ENCODE results near the gene RAD51.
A peak's percentile ranks its signal among the peaks of the same experiment; 100 is the strongest.

RAD51 gene

GRCh38 chr15:40736575-40736974 is 41.6 kb downstream of the RAD51 start:
- Mint-ChIP-seq H3K4me3 (no peak overlapping the region), H3K4me1 (no peaks in the 10 kb centered on the region), H3K9me3 (no peaks in the 10 kb centered on the region), H3K36me3 (ENCODE audit: insufficient read depth) (peaks cover 31% of the 10 kb centered on the region), H3K27ac (ENCODE audit: low read depth) (no peak overlapping the region), H3K27me3 (no peaks in the 10 kb centered on the region)
- ATAC-seq (replicated peaks; ENCODE audit: extremely low read depth, poor library complexity, severe bottlenecking) (no peak), DNase-seq (ENCODE audit: low spot score in 2 of 2) (no peak)

GRCh38 chr15:40737048-40737447 is 42.1 kb downstream of the RAD51 start:
- H3K27ac Mint-ChIP-seq (ENCODE audit: low read depth), result no peak overlapping the region

GRCh38 chr15:40739047-40739446 is 44.1 kb downstream of the RAD51 start:
- H3K4me3 Mint-ChIP-seq, result no peak overlapping the region
- peaks cover 32% of the 10 kb centered on the region for H3K36me3 Mint-ChIP-seq (ENCODE audit: insufficient read depth)
- peak overlapping the region; percentile 16 for H3K27ac Mint-ChIP-seq (ENCODE audit: low read depth)
- no peak for DNase-seq (ENCODE audit: low spot score in 2 of 2)
- no peaks in the 10 kb centered on the region for H3K27me3 Mint-ChIP-seq
- H3K4me1 Mint-ChIP-seq, result peaks cover 14% of the 10 kb centered on the region
- H3K9me3 Mint-ChIP-seq, result no peaks in the 10 kb centered on the region
- ATAC-seq (replicated peaks; ENCODE audit: extremely low read depth, poor library complexity, severe bottlenecking), result no peak

More at GRCh38 chr15:40737048-40737447, 42.1 kb downstream of the RAD51 start:
- peaks cover 31% of the 10 kb centered on the region for H3K36me3 Mint-ChIP-seq (ENCODE audit: insufficient read depth)
- DNase-seq (ENCODE audit: low spot score in 2 of 2), result no peak
- no peaks in the 10 kb centered on the region for H3K27me3 Mint-ChIP-seq
- H3K9me3 Mint-ChIP-seq, result no peaks in the 10 kb centered on the region
- H3K4me1 Mint-ChIP-seq, result no peaks in the 10 kb centered on the region
- H3K4me3 Mint-ChIP-seq, result no peak overlapping the region
- no peak for ATAC-seq (replicated peaks; ENCODE audit: extremely low read depth, poor library complexity, severe bottlenecking)

GRCh38 chr15:40739854-40740253 is 44.9 kb downstream of the RAD51 start:
- no peak overlapping the region for H3K4me3 Mint-ChIP-seq
- peaks cover 19% of the 10 kb centered on the region for H3K4me1 Mint-ChIP-seq
- peaks cover 29% of the 10 kb centered on the region for H3K36me3 Mint-ChIP-seq (ENCODE audit: insufficient read depth)
- DNase-seq (ENCODE audit: low spot score in 2 of 2), result no peak
- H3K9me3 Mint-ChIP-seq, result no peaks in the 10 kb centered on the region
- H3K27me3 Mint-ChIP-seq, result no peaks in the 10 kb centered on the region
- ATAC-seq (replicated peaks; ENCODE audit: extremely low read depth, poor library complexity, severe bottlenecking), result no peak
- no peak overlapping the region for H3K27ac Mint-ChIP-seq (ENCODE audit: low read depth)

- ATAC-seq (replicated peaks; ENCODE audit: extremely low read depth, poor library complexity, severe bottlenecking) (peak; percentile 68), DNase-seq (ENCODE audit: low spot score in 2 of 2) (no peak)
- peak overlapping the region; percentile 90 for H3K27ac Mint-ChIP-seq (ENCODE audit: low read depth)
- no peaks in the 10 kb centered on the region for H3K27me3 Mint-ChIP-seq
- peaks cover 29% of the 10 kb centered on the region for H3K4me1 Mint-ChIP-seq
- peaks cover 28% of the 10 kb centered on the region for H3K36me3 Mint-ChIP-seq (ENCODE audit: insufficient read depth)
- no peaks in the 10 kb centered on the region for H3K9me3 Mint-ChIP-seq
- H3K4me3 Mint-ChIP-seq, result peak overlapping the region; percentile 51
Measured at GRCh38 chr15:40743485-40743901, 48.5 kb downstream of the RAD51 start.

- Mint-ChIP-seq H3K36me3 (ENCODE audit: insufficient read depth) (peaks cover 27% of the 10 kb centered on the region), H3K9me3 (no peaks in the 10 kb centered on the region), H3K27ac (ENCODE audit: low read depth) (peak overlapping the region; percentile 90), H3K27me3 (no peaks in the 10 kb centered on the region), H3K4me1 (peaks cover 29% of the 10 kb centered on the region), H3K4me3 (peak overlapping the region; percentile 51)
- peak; percentile 44 to 66 for DNase-seq (ENCODE audit: low spot score in 2 of 2)
- ATAC-seq (replicated peaks; ENCODE audit: extremely low read depth, poor library complexity, severe bottlenecking), result peak; percentile 97
Measured at GRCh38 chr15:40743921-40744814, 49.2 kb downstream of the RAD51 start.

GRCh38 chr15:40744815-40745152 is 49.8 kb downstream of the RAD51 start:
- Mint-ChIP-seq H3K27ac (ENCODE audit: low read depth) (peak overlapping the region; percentile 90), H3K27me3 (no peaks in the 10 kb centered on the region), H3K4me3 (no peak overlapping the region), H3K36me3 (ENCODE audit: insufficient read depth) (peaks cover 27% of the 10 kb centered on the region), H3K9me3 (no peaks in the 10 kb centered on the region), H3K4me1 (peaks cover 29% of the 10 kb centered on the region)
- DNase-seq (ENCODE audit: low spot score in 2 of 2) (no peak), ATAC-seq (replicated peaks; ENCODE audit: extremely low read depth, poor library complexity, severe bottlenecking) (no peak)

GRCh38 chr15:40746916-40747418 is 52.0 kb downstream of the RAD51 start:
- peaks cover 35% of the 10 kb centered on the region for H3K36me3 Mint-ChIP-seq (ENCODE audit: insufficient read depth)
- no peak for ATAC-seq (replicated peaks; ENCODE audit: extremely low read depth, poor library complexity, severe bottlenecking)
- H3K4me3 Mint-ChIP-seq, result no peak overlapping the region
- no peak overlapping the region for H3K27ac Mint-ChIP-seq (ENCODE audit: low read depth)
- H3K4me1 Mint-ChIP-seq, result peaks cover 29% of the 10 kb centered on the region
- no peak for DNase-seq (ENCODE audit: low spot score in 2 of 2)
- no peaks in the 10 kb centered on the region for H3K9me3 Mint-ChIP-seq
- no peaks in the 10 kb centered on the region for H3K27me3 Mint-ChIP-seq

GRCh38 chr15:40747685-40748631 is 53.0 kb downstream of the RAD51 start:
- Mint-ChIP-seq H3K9me3 (no peaks in the 10 kb centered on the region), H3K36me3 (ENCODE audit: insufficient read depth) (peaks cover 40% of the 10 kb centered on the region), H3K4me3 (no peak overlapping the region), H3K27me3 (no peaks in the 10 kb centered on the region), H3K27ac (ENCODE audit: low read depth) (no peak overlapping the region), H3K4me1 (peaks cover 33% of the 10 kb centered on the region)
- ATAC-seq (replicated peaks; ENCODE audit: extremely low read depth, poor library complexity, severe bottlenecking) (no peak), DNase-seq (ENCODE audit: low spot score in 2 of 2) (no peak)

- Mint-ChIP-seq H3K4me3 (no peak overlapping the region), H3K27me3 (no peaks in the 10 kb centered on the region), H3K27ac (ENCODE audit: low read depth) (no peak overlapping the region), H3K36me3 (ENCODE audit: insufficient read depth) (peaks cover 43% of the 10 kb centered on the region), H3K4me1 (peaks cover 34% of the 10 kb centered on the region), H3K9me3 (no peaks in the 10 kb centered on the region)
- DNase-seq (ENCODE audit: low spot score in 2 of 2) (no peak), ATAC-seq (replicated peaks; ENCODE audit: extremely low read depth, poor library complexity, severe bottlenecking) (no peak)
Measured at GRCh38 chr15:40749151-40749630, 54.2 kb downstream of the RAD51 start.

- Mint-ChIP-seq H3K27me3 (no peaks in the 10 kb centered on the region), H3K36me3 (ENCODE audit: insufficient read depth) (peaks cover 46% of the 10 kb centered on the region), H3K27ac (ENCODE audit: low read depth) (no peak overlapping the region), H3K4me1 (peaks cover 30% of the 10 kb centered on the region), H3K9me3 (no peaks in the 10 kb centered on the region), H3K4me3 (no peak overlapping the region)
- DNase-seq (ENCODE audit: low spot score in 2 of 2) (no peak), ATAC-seq (replicated peaks; ENCODE audit: extremely low read depth, poor library complexity, severe bottlenecking) (no peak)
Measured at GRCh38 chr15:40750885-40751284, 55.9 kb downstream of the RAD51 start.

- DNase-seq (ENCODE audit: low spot score in 2 of 2) (no peak), ATAC-seq (replicated peaks; ENCODE audit: extremely low read depth, poor library complexity, severe bottlenecking) (no peak)
- no peaks in the 10 kb centered on the region for H3K9me3 Mint-ChIP-seq
- H3K36me3 Mint-ChIP-seq (ENCODE audit: insufficient read depth), result peaks cover 46% of the 10 kb centered on the region
- peak overlapping the region; percentile 100 for H3K27ac Mint-ChIP-seq (ENCODE audit: low read depth)
- H3K27me3 Mint-ChIP-seq, result no peaks in the 10 kb centered on the region
- no peak overlapping the region for H3K4me3 Mint-ChIP-seq
- H3K4me1 Mint-ChIP-seq, result peaks cover 29% of the 10 kb centered on the region
Measured at GRCh38 chr15:40751745-40752144, 56.8 kb downstream of the RAD51 start.
